GM18526 (cell line): ENCODE data around the gene RNASEH2B.

Source experiments
- POLR2A ChIP-seq: IDR thresholded peaks from 3 replicates; pipeline ENCODE4 v1.6.1; 2011; ENCODE audit not compliant: insufficient read length; ENCODE audit errors: extremely low read depth

Gene RNASEH2B

GRCh38 chr13:50948601-50949000 lies 39.0 kb downstream of the RNASEH2B start:
- TF ChIP-seq POLR2A: no peak

- TF ChIP-seq POLR2A: no peak
Measured at GRCh38 chr13:50950849-50951248, 41.3 kb downstream of the RNASEH2B start.

GRCh38 chr13:50951366-50951765 lies 41.8 kb downstream of the RNASEH2B start:
- no peak for TF ChIP-seq POLR2A

GRCh38 chr13:50955241-50955640 lies 45.6 kb downstream of the RNASEH2B start:
- no peak for TF ChIP-seq POLR2A

GRCh38 chr13:50955798-50956197 lies 46.2 kb downstream of the RNASEH2B start:
- no peak for TF ChIP-seq POLR2A

- TF ChIP-seq POLR2A: no peak
Measured at GRCh38 chr13:50957620-50958019, 48.0 kb downstream of the RNASEH2B start.

GRCh38 chr13:50969691-50970090 lies 60.1 kb downstream of the RNASEH2B start:
- no peak for TF ChIP-seq POLR2A

- no peak for TF ChIP-seq POLR2A
Measured at GRCh38 chr13:50970956-50971355, 61.4 kb downstream of the RNASEH2B start.

- TF ChIP-seq POLR2A: no peak
Measured at GRCh38 chr13:50974268-50974667, 64.7 kb downstream of the RNASEH2B start.

GRCh38 chr13:50979187-50979586 lies 69.6 kb downstream of the RNASEH2B start:
- TF ChIP-seq POLR2A: no peak

- TF ChIP-seq POLR2A: no peak
Measured at GRCh38 chr13:50981686-50982085, 72.1 kb downstream of the RNASEH2B start.

- no peak for TF ChIP-seq POLR2A
Measured at GRCh38 chr13:50989476-50989875, 79.9 kb downstream of the RNASEH2B start.

- no peak for TF ChIP-seq POLR2A
Measured at GRCh38 chr13:50990065-50990817, 80.7 kb downstream of the RNASEH2B start.

- no peak for TF ChIP-seq POLR2A
Measured at GRCh38 chr13:50990818-50991506, 81.4 kb downstream of the RNASEH2B start.

- TF ChIP-seq POLR2A: no peak
Measured at GRCh38 chr13:50991579-50992521, 82.3 kb downstream of the RNASEH2B start.
